Stomach (tissue), 4 donors: Measurements from ENCODE around the gene EGFL7.

Source experiments
- POLR2A ChIP-seq, 4 donors: fragments of 450-650 bp; IDR thresholded peaks; one replicate each; pipeline ENCODE4 v1.6.1; 2016; ENCODE audit warnings: antibody characterized with exemption in 4 of 4, control low read depth in 2 of 4, mild to moderate bottlenecking in 1 of 4, moderate library complexity in 1 of 4
- POLR2AphosphoS5 ChIP-seq, 3 donors: sonication (generic); formaldehyde crosslinking; IDR thresholded peaks; one replicate each; pipeline ENCODE4 v1.6.1; 2016; ENCODE audit warnings: antibody characterized with exemption in 3 of 3

GRCh38 chr9:136694163-136694871 is 31.6 kb downstream of the EGFL7 start:
- no peak for TF ChIP-seq POLR2A (IDR thresholded peaks at IDR 0.05)
- no peak for TF ChIP-seq POLR2AphosphoS5 (IDR thresholded peaks at IDR 0.05)
